Measurements from ENCODE around the gene PDLIM5. TPM values are rescaled to one million over a fixed set of nuclear protein-coding genes. Genes with fewer than 3 reads are reported as not detected.

The PDLIM5 gene
- total RNA-seq, 2 experiments from 2014 or later, result 6.3 to 12.6 TPM

DNA sequence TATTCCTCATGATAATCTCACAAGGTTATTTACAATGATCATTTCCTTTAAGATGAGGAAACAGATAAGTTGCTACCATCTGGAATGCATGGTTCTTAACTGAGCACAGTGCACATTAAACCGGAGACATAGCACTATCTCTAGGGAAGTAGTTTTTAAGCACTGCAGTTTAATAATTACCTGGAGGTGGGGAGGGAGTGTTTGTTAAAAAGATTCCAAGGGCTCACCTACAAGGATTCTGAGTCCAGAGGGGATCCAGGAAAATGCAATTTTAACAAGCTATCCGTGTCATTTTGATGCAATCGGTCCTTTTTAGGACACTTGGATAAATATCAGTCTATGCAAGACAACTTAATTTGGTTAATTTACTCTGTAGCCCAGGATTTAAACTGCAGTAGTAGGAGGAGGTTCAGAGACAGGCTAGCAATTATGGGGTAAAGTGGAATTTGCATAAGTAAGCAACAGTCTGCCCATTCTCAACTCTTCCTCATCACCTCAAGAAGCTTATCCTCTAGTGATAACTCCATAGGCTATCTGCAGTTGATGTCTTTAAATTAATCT, 2.8 kb upstream of the PDLIM5 start:
- Histone ChIP-seq H3K79me2 (ENCODE audit: insufficient read depth, low read depth, low read length) (no peaks in the 10 kb centered on the region), H3K27ac (ENCODE audit: low read depth, low read length, poor library complexity, severe bottlenecking) (no peak overlapping the region), H2AFZ (ENCODE audit: low read length) (no peak overlapping the region), H3K36me3 (ENCODE audit: insufficient read depth, low read length) (no peaks in the 10 kb centered on the region), H3K9me3 (ENCODE audit: low read length) (no peaks in the 10 kb centered on the region), H4K20me1 (ENCODE audit: insufficient read depth, low read length) (peaks cover 8% of the 10 kb centered on the region), H3K4me2 (ENCODE audit: low read length) (no peak overlapping the region), H3K4me3 (ENCODE audit: low read depth, low read length, poor library complexity, severe bottlenecking) (no peak overlapping the region), H3K9me2 (ENCODE audit: insufficient read depth, low read length) (no peaks in the 10 kb centered on the region), H3K4me1 (ENCODE audit: insufficient read depth, low read length, poor library complexity, severe bottlenecking) (peaks cover 19% of the 10 kb centered on the region)
- TF ChIP-seq, protein P1, sequence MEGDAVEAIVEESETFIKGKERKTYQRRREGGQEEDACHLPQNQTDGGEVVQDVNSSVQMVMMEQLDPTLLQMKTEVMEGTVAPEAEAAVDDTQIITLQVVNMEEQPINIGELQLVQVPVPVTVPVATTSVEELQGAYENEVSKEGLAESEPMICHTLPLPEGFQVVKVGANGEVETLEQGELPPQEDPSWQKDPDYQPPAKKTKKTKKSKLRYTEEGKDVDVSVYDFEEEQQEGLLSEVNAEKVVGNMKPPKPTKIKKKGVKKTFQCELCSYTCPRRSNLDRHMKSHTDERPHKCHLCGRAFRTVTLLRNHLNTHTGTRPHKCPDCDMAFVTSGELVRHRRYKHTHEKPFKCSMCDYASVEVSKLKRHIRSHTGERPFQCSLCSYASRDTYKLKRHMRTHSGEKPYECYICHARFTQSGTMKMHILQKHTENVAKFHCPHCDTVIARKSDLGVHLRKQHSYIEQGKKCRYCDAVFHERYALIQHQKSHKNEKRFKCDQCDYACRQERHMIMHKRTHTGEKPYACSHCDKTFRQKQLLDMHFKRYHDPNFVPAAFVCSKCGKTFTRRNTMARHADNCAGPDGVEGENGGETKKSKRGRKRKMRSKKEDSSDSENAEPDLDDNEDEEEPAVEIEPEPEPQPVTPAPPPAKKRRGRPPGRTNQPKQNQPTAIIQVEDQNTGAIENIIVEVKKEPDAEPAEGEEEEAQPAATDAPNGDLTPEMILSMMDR (conservative IDR thresholded peaks at IDR 0.05; ENCODE audit: low read length), result no peak
- TF ChIP-seq EZH2phosphoT487 (IDR thresholded peaks at IDR 0.05; ENCODE audit: borderline replicate concordance, low read depth, low read length), result no peak
- ChIA-PET POLR2A (interaction anchor here (0.7 kb wide), 1 partner anchor 1579 kb away, joined by 3 read pairs; no protein-coding TSS in a partner anchor), CTCF (ENCODE audit: unreplicated experiment) (no interaction called here)
- intact Hi-C loops (cut with micrococcal nuclease; ENCODE audit: unreplicated experiment), result no loop called here
- no peak for DNase-seq (ENCODE audit: low spot score)
- no TSS peak for BruUV-seq (replicated peaks)

- BruUV-seq (replicated peaks), result no TSS peak
Measured at GRCh38 chr4:94451051-94451694, 569 bp upstream of the PDLIM5 start.

More at GRCh38 chr4:94451051-94451694, 569 bp upstream of the PDLIM5 start:
- POLR2A ChIA-PET, result interaction anchor here (0.6 to 0.7 kb wide), 3 partner anchors 211 to 1229 kb away, joined by 3 to 7 read pairs (median 6); no protein-coding TSS in a partner anchor
- peak overlapping the region; percentile 100 for H2AFZ ChIP-seq (ENCODE audit: low read length)
- H3K4me3 ChIP-seq (ENCODE audit: low read depth, low read length, poor library complexity, severe bottlenecking), result peak overlapping the region; percentile 81
- no peak for TF ChIP-seq EZH2phosphoT487 (IDR thresholded peaks at IDR 0.05; ENCODE audit: borderline replicate concordance, low read depth, low read length)
- TF ChIP-seq, protein P1 (conservative IDR thresholded peaks at IDR 0.05; ENCODE audit: low read length), result no peak
- H3K4me1 ChIP-seq (ENCODE audit: insufficient read depth, low read length, poor library complexity, severe bottlenecking), result peaks cover 19% of the 10 kb centered on the region
- H3K27ac ChIP-seq (ENCODE audit: low read depth, low read length, poor library complexity, severe bottlenecking), result no peak overlapping the region
- intact Hi-C loops (cut with micrococcal nuclease; ENCODE audit: unreplicated experiment), result loop anchor here (5.0 kb wide), 1 partner anchor 244 kb away; the partner anchor contains the start of gene SMARCAD1
- H3K9me3 ChIP-seq (ENCODE audit: low read length), result no peaks in the 10 kb centered on the region
- H4K20me1 ChIP-seq (ENCODE audit: insufficient read depth, low read length), result peaks cover 8% of the 10 kb centered on the region
- H3K4me2 ChIP-seq (ENCODE audit: low read length), result peak overlapping the region; percentile 99
- H3K79me2 ChIP-seq (ENCODE audit: insufficient read depth, low read depth, low read length), result no peaks in the 10 kb centered on the region
- CTCF ChIA-PET (ENCODE audit: unreplicated experiment), result no interaction called here
- H3K9me2 ChIP-seq (ENCODE audit: insufficient read depth, low read length), result no peaks in the 10 kb centered on the region
- DNase-seq (ENCODE audit: low spot score), result no peak
- H3K36me3 ChIP-seq (ENCODE audit: insufficient read depth, low read length), result no peaks in the 10 kb centered on the region
